Activated naive CD8-positive, alpha-beta T cell treated with anti-CD3 and anti-CD28 coated beads, Interleukin-2, amount 50 U/mL, for 24 hours (primary cell): Measurements from ENCODE around the gene CAPZA1.

ENCODE experiments used
- ATAC-seq: fragments of 150-1000 bp; cut with Tn5 transposase; one replicate; pipeline ENCODE4 v1.10.0; 2021
- DNase-seq: peaks from one replicate; pipeline ENCODE4 v3.0.0; 2021
- H3K27ac Mint-ChIP-seq: one replicate; pipeline ENCODE4 v1.8.0; 2021; ENCODE audit warnings: mild to moderate bottlenecking, mixed read lengths
- H3K27me3 Mint-ChIP-seq: one replicate; pipeline ENCODE4 v1.8.0; 2021; ENCODE audit warnings: mixed read lengths
- H3K36me3 Mint-ChIP-seq: one replicate; pipeline ENCODE4 v1.8.0; 2021; ENCODE audit warnings: low read depth, mixed read lengths
- H3K4me1 Mint-ChIP-seq: one replicate; pipeline ENCODE4 v1.8.0; 2021; ENCODE audit warnings: mixed read lengths
- H3K4me3 Mint-ChIP-seq: one replicate; pipeline ENCODE4 v1.8.0; 2021; ENCODE audit warnings: mild to moderate bottlenecking, moderate library complexity, mixed read lengths
- H3K9me3 Mint-ChIP-seq: one replicate; pipeline ENCODE4 v1.8.0; 2021; ENCODE audit warnings: mixed read lengths

CAPZA1 gene

GRCh38 chr1:112717263-112717873, 97.7 kb downstream of the CAPZA1 start:
- Mint-ChIP-seq H3K36me3 (no peaks in the 10 kb centered on the region), H3K9me3 (no peaks in the 10 kb centered on the region), H3K4me3 (no peak overlapping the region), H3K27ac (no peak overlapping the region), H3K4me1 (peaks cover 36% of the 10 kb centered on the region), H3K27me3 (peaks cover 33% of the 10 kb centered on the region)
- DNase-seq (no peak), ATAC-seq (no peak)

DNA sequence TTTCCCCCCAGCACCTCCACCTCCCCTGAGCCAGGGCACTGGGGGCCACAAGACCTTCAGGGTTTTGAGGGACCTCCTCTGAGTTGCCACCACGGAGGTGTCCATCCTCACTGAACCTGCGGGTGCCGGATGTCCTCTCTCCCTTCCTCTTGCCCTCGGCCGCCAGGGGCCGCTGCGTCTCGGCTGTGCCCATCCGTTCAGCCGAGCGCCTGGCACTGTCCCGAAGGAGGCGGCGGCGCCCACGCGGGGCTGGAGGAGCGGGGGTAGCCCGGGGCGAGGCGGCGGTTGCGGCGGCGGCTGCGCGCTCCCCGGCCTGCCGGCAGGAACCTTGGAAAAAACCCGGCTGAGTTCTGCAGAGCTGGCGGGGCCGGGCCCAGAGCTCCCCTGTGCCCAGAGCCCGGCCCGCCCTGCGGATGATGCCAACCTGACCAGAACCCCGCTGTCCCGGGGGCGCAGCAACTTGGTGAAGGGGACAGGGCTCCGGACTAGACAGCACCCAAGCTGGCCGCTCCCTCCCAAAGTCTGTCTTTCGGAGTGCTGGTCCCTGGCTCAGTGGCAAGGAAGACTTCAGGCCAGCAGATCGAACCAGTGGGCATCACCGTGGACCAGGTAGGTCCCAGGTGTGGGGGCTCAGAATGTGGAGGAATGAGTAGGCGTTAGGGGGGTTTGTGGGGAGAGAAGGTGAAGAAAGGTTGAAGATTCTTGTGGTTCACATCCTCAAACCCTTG, 99.2 kb downstream of the CAPZA1 start:
- Mint-ChIP-seq H3K4me3 (peak overlapping the region; percentile 33), H3K9me3 (no peaks in the 10 kb centered on the region), H3K4me1 (peaks cover 45% of the 10 kb centered on the region), H3K36me3 (no peaks in the 10 kb centered on the region), H3K27me3 (peaks cover 27% of the 10 kb centered on the region), H3K27ac (no peak overlapping the region)
- DNase-seq (peak; percentile 86), ATAC-seq (peak; percentile 37)

DNA sequence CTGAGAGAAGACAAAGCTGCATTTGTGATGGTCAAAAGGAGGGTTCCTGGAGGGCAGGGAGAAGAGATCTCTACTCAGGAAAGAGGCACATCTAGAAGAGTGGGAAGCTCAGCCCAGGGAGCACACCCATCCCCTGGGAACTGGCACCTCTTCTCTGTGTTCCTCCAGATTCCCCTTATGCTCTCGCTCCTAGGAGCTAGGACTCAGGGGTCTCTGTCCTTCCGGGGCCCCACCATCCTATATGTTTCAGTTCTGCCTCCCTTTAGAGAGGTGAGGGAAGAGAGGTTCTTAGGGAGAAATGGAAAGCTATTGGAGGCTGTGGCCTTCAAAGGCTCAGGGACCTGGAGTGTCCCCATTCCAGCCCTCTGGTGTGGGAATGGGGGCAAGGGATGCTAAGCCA, 100.1 kb downstream of the CAPZA1 start:
- H3K27me3 Mint-ChIP-seq: peaks cover 19% of the 10 kb centered on the region
- no peaks in the 10 kb centered on the region for H3K9me3 Mint-ChIP-seq
- H3K36me3 Mint-ChIP-seq: no peaks in the 10 kb centered on the region
- ATAC-seq (no peak), DNase-seq (no peak)
- no peak overlapping the region for H3K4me3 Mint-ChIP-seq
- H3K27ac Mint-ChIP-seq: no peak overlapping the region
- peaks cover 37% of the 10 kb centered on the region for H3K4me1 Mint-ChIP-seq

- Mint-ChIP-seq H3K27me3 (peaks cover 19% of the 10 kb centered on the region), H3K27ac (no peak overlapping the region), H3K36me3 (no peaks in the 10 kb centered on the region), H3K4me3 (no peak overlapping the region), H3K4me1 (peaks cover 33% of the 10 kb centered on the region), H3K9me3 (no peaks in the 10 kb centered on the region)
- ATAC-seq (no peak), DNase-seq (no peak)
Measured at GRCh38 chr1:112720800-112721199, 101.2 kb downstream of the CAPZA1 start.
